CD4-positive, CD25-positive, alpha-beta regulatory T cell (primary cell): ENCODE data around the gene VSTM4. TPM values are rescaled to one million over a fixed set of nuclear protein-coding genes. Genes with fewer than 3 reads are reported as not detected.

Experiments used
- ATAC-seq, 2 donors: fragments of 150-1000 bp; cut with Tn5 transposase; one replicate each; pipeline ENCODE4 v1.10.0; 2021; ENCODE audit warnings: low read depth in 2 of 2, moderate number of reproducible peaks in 2 of 2, moderate library complexity in 1 of 2
- DNase-seq, 3 donors: peaks; one replicate each; pipeline versions ENCODE4 v3.0.0 to v3.0.0-alpha.2; 2012 to 2022; ENCODE audit warnings: mixed read lengths in 1 of 3
- H3K27ac ChIP-seq: one replicate; pipeline ENCODE4 v1.7.0; 2013; ENCODE audit warnings: mild to moderate bottlenecking, low read length; ENCODE audit not compliant: insufficient read depth, poor library complexity, severe bottlenecking
- H3K27me3 ChIP-seq: one replicate; pipeline ENCODE4 v1.7.0; 2013; ENCODE audit warnings: low read length; ENCODE audit not compliant: control insufficient read depth, insufficient read depth
- H3K36me3 ChIP-seq: one replicate; pipeline ENCODE4 v1.7.0; 2013; ENCODE audit warnings: mild to moderate bottlenecking, low read length, moderate library complexity; ENCODE audit not compliant: control insufficient read depth, insufficient read depth
- H3K4me1 ChIP-seq: 2 replicates; pipeline ENCODE4 v1.7.0; 2013; ENCODE audit warnings: mild to moderate bottlenecking, low read length; ENCODE audit not compliant: insufficient read depth, control insufficient read depth, poor library complexity, severe bottlenecking
- H3K4me3 ChIP-seq: one replicate; pipeline ENCODE4 v1.7.0; 2013; ENCODE audit warnings: low read depth, mild to moderate bottlenecking, low read length, moderate library complexity
- H3K9me3 ChIP-seq, 2 experiments: 1 replicate in 1 of 2; 2 replicates in 1 of 2; pipeline ENCODE4 v1.7.0; 2013; ENCODE audit warnings: low read length in 2 of 2, mild to moderate bottlenecking in 1 of 2, moderate library complexity in 1 of 2; ENCODE audit not compliant: control insufficient read depth in 2 of 2
- H3K27ac Mint-ChIP-seq, 3 donors: one replicate each; pipeline ENCODE4 v1.8.0; 2020 to 2022; ENCODE audit warnings: mild to moderate bottlenecking in 3 of 3, mixed read lengths in 3 of 3, moderate library complexity in 2 of 3
- H3K27me3 Mint-ChIP-seq: one replicate; pipeline ENCODE4 v1.8.0; 2022; ENCODE audit warnings: mild to moderate bottlenecking, mixed read lengths
- H3K36me3 Mint-ChIP-seq: one replicate; pipeline ENCODE4 v1.8.0; 2020; ENCODE audit warnings: mixed read lengths
- H3K4me1 Mint-ChIP-seq, 4 donors: one replicate each; pipeline ENCODE4 v1.8.0; 2020 to 2022; ENCODE audit warnings: mixed read lengths in 4 of 4, mild to moderate bottlenecking in 1 of 4
- H3K4me3 Mint-ChIP-seq, 4 donors: one replicate each; pipeline ENCODE4 v1.8.0; 2020 to 2022; ENCODE audit warnings: mild to moderate bottlenecking in 4 of 4, mixed read lengths in 4 of 4, moderate library complexity in 3 of 4
- H3K9me3 Mint-ChIP-seq, 7 donors: one replicate each; pipeline ENCODE4 v1.8.0; 2020 to 2022; ENCODE audit warnings: mixed read lengths in 7 of 7, mild to moderate bottlenecking in 3 of 7, moderate library complexity in 2 of 7
- polyA plus RNA-seq, 4 donors: library from polyadenylated mRNA; unstranded; fragments of 300-500 nt; fragmentation: Illumina TruSeq; gene quantifications; one replicate each; pipeline ENCODE4 v1.2.3, GENCODE V29; 2021
- total RNA-seq: library from RNA; stranded (reverse); gene quantifications from one replicate; pipeline ENCODE4 v1.2.3, GENCODE V29; 2022

The VSTM4 gene
- total and polyA plus RNA-seq, 5 donors from 2014 or later: 0.05 TPM; not detected in 4

GRCh38 chr10:49160110-49160509, 44.8 kb upstream of the VSTM4 start:
- H3K36me3 Mint-ChIP-seq: no peaks in the 10 kb centered on the region
- no peak overlapping the region for H3K27ac Mint-ChIP-seq
- DNase-seq (no peak), ATAC-seq (no peak)
- H3K27me3 Mint-ChIP-seq: no peaks in the 10 kb centered on the region
- H3K4me1 Mint-ChIP-seq: peaks cover 0 to 11% (median 4%) of the 10 kb centered on the region in 4 donors
- Histone ChIP-seq H3K27me3 (no peaks in the 10 kb centered on the region), H3K4me3 (no peak overlapping the region), H3K27ac (no peak overlapping the region), H3K9me3 (no peaks in the 10 kb centered on the region), H3K4me1 (no peaks in the 10 kb centered on the region), H3K36me3 (peaks cover 3% of the 10 kb centered on the region)
- peaks cover 0 to 5% (median 0%) of the 10 kb centered on the region in 7 donors for H3K9me3 Mint-ChIP-seq
- no peak overlapping the region for H3K4me3 Mint-ChIP-seq

DNA sequence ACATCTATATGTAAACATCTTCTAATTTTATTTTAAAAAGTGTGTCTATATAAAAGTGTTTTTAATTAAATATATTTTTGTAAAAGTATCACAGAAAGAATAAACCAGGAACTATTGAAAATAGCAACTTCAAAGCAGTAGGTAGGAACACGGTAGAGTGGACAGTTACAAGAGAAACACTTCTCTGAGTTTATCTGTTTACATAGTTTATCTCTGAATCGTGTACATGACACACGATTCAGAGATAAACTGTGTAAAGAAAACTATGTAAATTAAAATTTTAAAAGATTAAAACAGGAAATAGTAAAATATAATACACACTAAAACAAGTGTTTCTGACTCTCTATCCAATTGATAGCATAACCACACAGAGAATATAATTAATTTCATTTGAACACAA, 43.6 kb upstream of the VSTM4 start:
- peaks cover 3% of the 10 kb centered on the region for H3K36me3 ChIP-seq
- Mint-ChIP-seq H3K4me1 (peaks cover 0 to 1% (median under 1%) of the 10 kb centered on the region in 4 donors), H3K36me3 (no peaks in the 10 kb centered on the region), H3K27ac (no peak overlapping the region), H3K9me3 (peaks cover 0 to 5% (median 0%) of the 10 kb centered on the region in 7 donors), H3K4me3 (no peak overlapping the region), H3K27me3 (no peaks in the 10 kb centered on the region)
- ATAC-seq: no peak
- no peaks in the 10 kb centered on the region for H3K4me1 ChIP-seq
- no peaks in the 10 kb centered on the region for H3K9me3 ChIP-seq
- H3K27ac ChIP-seq: no peak overlapping the region
- DNase-seq: no peak
- no peak overlapping the region for H3K4me3 ChIP-seq
- H3K27me3 ChIP-seq: no peaks in the 10 kb centered on the region

DNA sequence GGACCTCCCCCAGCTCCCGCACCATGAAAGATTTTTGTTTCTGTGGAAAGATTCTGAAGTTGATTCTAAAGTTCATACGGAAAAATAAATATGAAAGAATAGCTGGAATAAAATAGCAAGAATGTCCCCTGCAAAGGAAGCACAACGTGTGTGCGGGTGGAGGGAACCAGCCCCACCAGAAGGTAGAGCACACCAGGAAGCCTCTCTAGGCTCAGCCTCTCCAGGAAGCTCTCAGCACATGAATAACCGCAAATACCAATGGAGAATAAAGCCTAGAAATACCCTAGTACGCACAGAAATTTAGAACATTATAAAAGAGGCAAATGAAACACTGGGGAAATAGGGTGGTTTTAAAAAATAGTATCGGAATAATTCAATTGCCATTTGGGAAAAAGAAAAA, 43.1 kb upstream of the VSTM4 start:
- H3K4me1 Mint-ChIP-seq: no peaks in the 10 kb centered on the region
- no peaks in the 10 kb centered on the region for H3K36me3 Mint-ChIP-seq
- H3K27me3 ChIP-seq: no peaks in the 10 kb centered on the region
- no peak for DNase-seq
- no peak overlapping the region for H3K4me3 ChIP-seq
- H3K9me3 ChIP-seq: no peaks in the 10 kb centered on the region
- peaks cover 1% of the 10 kb centered on the region for H3K27me3 Mint-ChIP-seq
- H3K27ac ChIP-seq: no peak overlapping the region
- H3K4me1 ChIP-seq: no peaks in the 10 kb centered on the region
- no peak overlapping the region for H3K27ac Mint-ChIP-seq
- H3K9me3 Mint-ChIP-seq: peaks cover 0 to 5% (median 0%) of the 10 kb centered on the region in 7 donors
- H3K36me3 ChIP-seq: peaks cover 3% of the 10 kb centered on the region
- ATAC-seq: no peak
- no peak overlapping the region for H3K4me3 Mint-ChIP-seq

- H3K27ac Mint-ChIP-seq: no peak overlapping the region
- H3K36me3 ChIP-seq: no peaks in the 10 kb centered on the region
- H3K4me1 Mint-ChIP-seq: no peaks in the 10 kb centered on the region
- H3K4me3 Mint-ChIP-seq: no peak overlapping the region
- H3K4me1 ChIP-seq: no peaks in the 10 kb centered on the region
- H3K9me3 Mint-ChIP-seq: peaks cover 0 to 5% (median 0%) of the 10 kb centered on the region in 7 donors
- no peak overlapping the region for H3K4me3 ChIP-seq
- no peaks in the 10 kb centered on the region for H3K9me3 ChIP-seq
- peaks cover 6% of the 10 kb centered on the region for H3K27me3 Mint-ChIP-seq
- no peaks in the 10 kb centered on the region for H3K36me3 Mint-ChIP-seq
- ATAC-seq (no peak), DNase-seq (no peak)
- H3K27ac ChIP-seq: no peak overlapping the region
- H3K27me3 ChIP-seq: no peaks in the 10 kb centered on the region
Observed at GRCh38 chr10:49157229-49157628, 41.9 kb upstream of the VSTM4 start.

DNA sequence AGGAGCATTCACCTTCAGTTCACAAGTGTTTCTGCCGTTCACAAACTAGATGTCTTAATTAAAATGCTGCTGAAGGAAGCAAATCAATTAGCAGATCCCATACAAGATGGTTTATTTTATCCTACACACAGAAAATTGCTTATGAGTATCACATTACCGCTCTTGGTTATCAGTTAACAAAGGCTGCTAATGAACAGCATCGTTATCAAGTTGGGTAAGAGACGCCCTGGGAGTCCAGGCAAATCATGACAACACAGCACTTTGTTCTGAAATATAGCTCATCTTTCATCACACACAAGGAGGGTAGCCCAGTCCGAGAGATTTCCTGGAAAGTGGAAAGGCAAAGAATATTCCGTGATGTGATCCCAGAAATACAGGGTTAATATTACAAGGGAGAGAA, 39.3 kb upstream of the VSTM4 start:
- Histone ChIP-seq H3K36me3 (no peaks in the 10 kb centered on the region), H3K4me3 (no peak overlapping the region), H3K27ac (no peak overlapping the region), H3K4me1 (no peaks in the 10 kb centered on the region), H3K27me3 (no peaks in the 10 kb centered on the region), H3K9me3 (no peaks in the 10 kb centered on the region)
- no peaks in the 10 kb centered on the region for H3K36me3 Mint-ChIP-seq
- no peak for DNase-seq
- no peaks in the 10 kb centered on the region for H3K4me1 Mint-ChIP-seq
- H3K4me3 Mint-ChIP-seq: no peak overlapping the region
- peaks cover 6% of the 10 kb centered on the region for H3K27me3 Mint-ChIP-seq
- no peak overlapping the region for H3K27ac Mint-ChIP-seq
- ATAC-seq: no peak
- peaks cover 0 to 5% (median 0%) of the 10 kb centered on the region in 7 donors for H3K9me3 Mint-ChIP-seq

- Mint-ChIP-seq H3K4me1 (no peaks in the 10 kb centered on the region), H3K27me3 (peaks cover 6% of the 10 kb centered on the region), H3K4me3 (no peak overlapping the region), H3K9me3 (peaks cover 0 to 5% (median 0%) of the 10 kb centered on the region in 7 donors), H3K36me3 (no peaks in the 10 kb centered on the region), H3K27ac (no peak overlapping the region)
- Histone ChIP-seq H3K4me3 (no peak overlapping the region), H3K27me3 (no peaks in the 10 kb centered on the region), H3K27ac (no peak overlapping the region), H3K9me3 (no peaks in the 10 kb centered on the region), H3K36me3 (no peaks in the 10 kb centered on the region), H3K4me1 (no peaks in the 10 kb centered on the region)
- no peak for ATAC-seq
- DNase-seq: no peak
Observed at GRCh38 chr10:49153971-49154370, 38.6 kb upstream of the VSTM4 start.

DNA sequence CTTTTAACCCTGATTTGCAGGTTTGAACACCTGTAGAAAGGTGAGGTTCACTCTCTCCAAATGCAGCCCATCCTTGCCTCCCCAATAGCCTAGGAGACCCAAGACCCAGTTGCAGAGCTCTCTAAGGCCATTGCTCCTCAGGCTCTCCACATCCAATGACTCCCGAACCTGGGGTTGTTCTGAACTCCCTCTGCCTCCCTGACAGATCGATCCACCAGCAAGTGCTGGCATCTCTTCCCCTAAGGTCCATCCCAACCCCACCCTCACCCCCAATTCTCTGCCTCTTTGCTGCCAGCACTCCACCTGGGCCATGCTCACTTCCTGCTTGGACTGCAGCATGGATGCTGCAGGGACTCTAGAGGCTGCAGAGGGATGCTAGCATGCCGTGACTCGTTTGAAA, 37.8 kb upstream of the VSTM4 start:
- no peaks in the 10 kb centered on the region for H3K27me3 ChIP-seq
- Mint-ChIP-seq H3K27me3 (peaks cover 6% of the 10 kb centered on the region), H3K36me3 (no peaks in the 10 kb centered on the region), H3K4me3 (no peak overlapping the region), H3K9me3 (peaks cover 0 to 5% (median 2%) of the 10 kb centered on the region in 7 donors), H3K27ac (no peak overlapping the region), H3K4me1 (no peaks in the 10 kb centered on the region)
- DNase-seq: no peak
- no peaks in the 10 kb centered on the region for H3K36me3 ChIP-seq
- no peak overlapping the region for H3K27ac ChIP-seq
- H3K4me3 ChIP-seq: no peak overlapping the region
- H3K4me1 ChIP-seq: no peaks in the 10 kb centered on the region
- no peaks in the 10 kb centered on the region for H3K9me3 ChIP-seq
- no peak for ATAC-seq

DNA sequence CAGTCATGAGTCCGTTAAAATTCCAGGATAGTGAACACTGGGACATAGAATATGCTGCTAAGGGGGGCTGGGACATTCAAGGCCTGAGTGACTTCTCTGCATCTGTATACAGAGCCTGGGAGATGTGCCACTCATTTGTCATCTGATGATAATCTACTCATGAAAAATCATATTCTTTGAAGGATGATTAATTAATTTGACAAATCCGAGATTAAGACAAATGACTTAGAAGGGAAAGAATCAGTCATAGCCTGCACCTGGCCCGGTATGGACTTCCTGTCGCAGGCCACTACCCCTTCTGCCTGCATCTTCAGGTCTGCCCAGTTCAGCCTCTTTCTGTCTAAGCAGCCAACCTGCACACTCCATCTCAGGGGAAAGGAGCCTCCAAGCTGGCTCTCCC, 37.3 kb upstream of the VSTM4 start:
- H3K4me1 Mint-ChIP-seq: no peaks in the 10 kb centered on the region
- Histone ChIP-seq H3K9me3 (no peaks in the 10 kb centered on the region), H3K4me1 (no peaks in the 10 kb centered on the region), H3K36me3 (no peaks in the 10 kb centered on the region), H3K4me3 (no peak overlapping the region), H3K27ac (no peak overlapping the region), H3K27me3 (no peaks in the 10 kb centered on the region)
- DNase-seq: no peak
- H3K4me3 Mint-ChIP-seq: no peak overlapping the region
- H3K36me3 Mint-ChIP-seq: no peaks in the 10 kb centered on the region
- no peak overlapping the region for H3K27ac Mint-ChIP-seq
- peaks cover 0 to 8% (median 3%) of the 10 kb centered on the region in 7 donors for H3K9me3 Mint-ChIP-seq
- peaks cover 6% of the 10 kb centered on the region for H3K27me3 Mint-ChIP-seq
- ATAC-seq: no peak
